ENCODE results near the gene AARSD1.
"Not testable (repeated sequence)": the region's sequence is repeated elsewhere in the genome, so short reads cannot be mapped to it uniquely, and the experiment has no call there.

The AARSD1 gene

GRCh38 chr17:42937712-42938596 is 26.3 kb downstream of the AARSD1 start:
- Histone ChIP-seq H3K27ac (no peak overlapping the region), H3K36me3 (no peaks in the 10 kb centered on the region), H3K27me3 (ENCODE audit: insufficient read depth, low read depth, severe bottlenecking) (no peaks in the 10 kb centered on the region), H3K9me3 (ENCODE audit: severe bottlenecking) (no peaks in the 10 kb centered on the region), H3K4me3 (ENCODE audit: low read depth, low read length) (no peak overlapping the region)
- DNase-seq, result peak; percentile 75
- TF ChIP-seq CTCF (IDR thresholded peaks at IDR 0.05; ENCODE audit: low read depth, low read length), result peak; percentile 80

- Histone ChIP-seq H3K4me3 (ENCODE audit: low read depth, low read length) (no peak overlapping the region), H3K36me3 (no peaks in the 10 kb centered on the region), H3K27ac (no peak overlapping the region), H3K27me3 (ENCODE audit: insufficient read depth, low read depth, severe bottlenecking) (no peaks in the 10 kb centered on the region), H3K9me3 (ENCODE audit: severe bottlenecking) (no peaks in the 10 kb centered on the region)
- DNase-seq, result no peak
- no peak for TF ChIP-seq CTCF (IDR thresholded peaks at IDR 0.05; ENCODE audit: low read depth, low read length)
Observed at GRCh38 chr17:42929497-42929844, 34.8 kb downstream of the AARSD1 start.

GRCh38 chr17:42928714-42929496 is 35.3 kb downstream of the AARSD1 start:
- peak; percentile 53 for DNase-seq
- no peak overlapping the region for H3K27ac ChIP-seq
- no peaks in the 10 kb centered on the region for H3K9me3 ChIP-seq (ENCODE audit: severe bottlenecking)
- no peaks in the 10 kb centered on the region for H3K27me3 ChIP-seq (ENCODE audit: insufficient read depth, low read depth, severe bottlenecking)
- no peaks in the 10 kb centered on the region for H3K36me3 ChIP-seq
- H3K4me3 ChIP-seq (ENCODE audit: low read depth, low read length), result no peak overlapping the region
- peak; percentile 71 for TF ChIP-seq CTCF (IDR thresholded peaks at IDR 0.05; ENCODE audit: low read depth, low read length)

GRCh38 chr17:42924891-42925290 is 39.4 kb downstream of the AARSD1 start:
- Histone ChIP-seq H3K27ac (no peak overlapping the region), H3K27me3 (ENCODE audit: insufficient read depth, low read depth, severe bottlenecking) (no peaks in the 10 kb centered on the region), H3K9me3 (ENCODE audit: severe bottlenecking) (no peaks in the 10 kb centered on the region), H3K4me3 (ENCODE audit: low read depth, low read length) (no peak overlapping the region), H3K36me3 (no peaks in the 10 kb centered on the region)
- no peak for TF ChIP-seq CTCF (IDR thresholded peaks at IDR 0.05; ENCODE audit: low read depth, low read length)
- DNase-seq, result no peak

GRCh38 chr17:42923472-42923871 is 40.8 kb downstream of the AARSD1 start:
- not testable (repeated sequence) for H3K9me3 ChIP-seq (ENCODE audit: severe bottlenecking); H3K4me3 ChIP-seq (ENCODE audit: low read depth, low read length); H3K36me3 ChIP-seq; DNase-seq; H3K27ac ChIP-seq; H3K27me3 ChIP-seq (ENCODE audit: insufficient read depth, low read depth, severe bottlenecking)

GRCh38 chr17:42922294-42922693 is 42.0 kb downstream of the AARSD1 start:
- Histone ChIP-seq H3K4me3 (ENCODE audit: low read depth, low read length) (no peak overlapping the region), H3K9me3 (ENCODE audit: severe bottlenecking) (no peaks in the 10 kb centered on the region), H3K27me3 (ENCODE audit: insufficient read depth, low read depth, severe bottlenecking) (no peaks in the 10 kb centered on the region), H3K36me3 (no peaks in the 10 kb centered on the region), H3K27ac (no peak overlapping the region)
- no peak for TF ChIP-seq CTCF (IDR thresholded peaks at IDR 0.05; ENCODE audit: low read depth, low read length)
- no peak for DNase-seq
